ENCODE measurements around the gene ELMO1.

ELMO1 gene

DNA sequence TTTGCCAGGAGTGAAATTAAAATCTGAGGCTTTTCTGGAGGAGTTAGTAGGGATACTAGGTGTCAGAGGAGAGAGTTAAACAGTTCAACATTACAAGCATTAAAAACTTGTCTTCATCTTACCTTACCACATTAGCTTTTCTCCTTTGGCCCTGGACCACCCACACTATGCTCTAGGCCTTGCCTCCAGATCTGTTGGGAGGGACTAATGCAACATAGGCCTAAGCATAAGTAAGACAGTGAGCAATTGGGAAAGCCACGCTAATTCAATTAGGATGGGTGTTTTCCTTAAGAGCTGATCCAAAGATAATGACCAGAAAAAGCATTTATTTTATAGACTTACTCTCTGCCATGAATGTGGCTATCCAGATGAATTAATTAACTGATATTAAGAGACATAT lies 158.9 kb downstream of the ELMO1 start:
- ChIA-PET POLR2A (interaction anchor here (0.7 kb wide), 1 partner anchor 8 kb away, joined by 14 read pairs; no protein-coding TSS in a partner anchor), CTCF (interaction anchor here (1.0 to 2.0 kb wide), 6 partner anchors 12 to 62 kb away, joined by 3 to 7 read pairs (median 4); no protein-coding TSS in a partner anchor)
- no peak for DNase-seq
- peaks cover 12 to 42% (median 38%) of the 10 kb centered on the region in 4 experiments for H3K4me1 ChIP-seq (ENCODE audit: control extremely low read depth in 1 of 4, control insufficient read depth in 4 of 4, insufficient read depth in 4 of 4, low read length in 3 of 4)
- H3K27me3 ChIP-seq (replicated peaks in 2 of 5; ENCODE audit: control insufficient read depth in 4 of 5, insufficient read depth in 5 of 5, low read length in 4 of 5): no peaks in the 10 kb centered on the region
- peak overlapping the region in 1 of 2 experiments; percentile 41 for H3K27ac ChIP-seq (ENCODE audit: insufficient read depth in 1 of 2, low read depth in 1 of 2, low read length in 2 of 2, poor library complexity in 1 of 2, severe bottlenecking in 2 of 2)
- H3K9me3 ChIP-seq (ENCODE audit: control extremely low read depth in 1 of 5, control insufficient read depth in 4 of 5, insufficient read depth in 2 of 5, low read depth in 1 of 5, low read length in 4 of 5): no peaks in the 10 kb centered on the region
- no peak overlapping the region for H3K4me3 ChIP-seq (ENCODE audit: control insufficient read depth in 1 of 7, extremely low read depth in 1 of 7, insufficient read depth in 4 of 7, low read depth in 2 of 7, low read length in 6 of 7)
- H3K36me3 ChIP-seq (ENCODE audit: control insufficient read depth in 4 of 4, insufficient read depth in 4 of 4, low read length in 3 of 4): peaks cover 0 to 10% (median 6%) of the 10 kb centered on the region in 4 experiments
- WGBS (ENCODE audit: insufficient coverage): no CpG with 5 or more reads among the region's 1 CpG

DNA sequence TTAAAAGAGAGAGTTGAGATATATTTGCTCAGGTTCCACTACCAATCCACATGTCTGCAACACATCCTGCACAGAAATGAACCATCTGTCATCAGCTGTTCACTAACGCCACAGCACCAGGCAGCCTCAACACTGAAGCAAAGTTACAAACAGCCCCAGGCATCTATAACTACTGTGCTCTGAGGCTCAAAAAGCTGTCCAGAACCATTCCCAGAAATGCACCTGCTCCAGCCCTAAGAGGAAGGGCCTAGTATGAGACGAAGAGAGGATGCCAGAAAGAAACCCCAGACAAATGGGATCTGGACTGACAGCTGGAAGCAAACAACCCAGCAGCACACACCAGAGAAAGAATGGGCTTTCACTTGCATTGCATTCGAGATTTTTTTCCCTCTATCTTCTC lies 159.3 kb downstream of the ELMO1 start:
- peaks cover 13 to 46% (median 42%) of the 10 kb centered on the region in 4 experiments for H3K4me1 ChIP-seq (ENCODE audit: control extremely low read depth in 1 of 4, control insufficient read depth in 4 of 4, insufficient read depth in 4 of 4, low read length in 3 of 4)
- CTCF ChIA-PET: interaction anchor here (0.6 to 1.4 kb wide), 6 partner anchors 11 to 231 kb away, joined by 3 to 5 read pairs (median 3); no protein-coding TSS in a partner anchor
- DNase-seq: no peak
- POLR2A ChIA-PET: interaction anchor here (0.7 kb wide), 1 partner anchor 9 kb away, joined by 14 read pairs; no protein-coding TSS in a partner anchor
- H3K27me3 ChIP-seq (replicated peaks in 2 of 5; ENCODE audit: control insufficient read depth in 4 of 5, insufficient read depth in 5 of 5, low read length in 4 of 5): no peaks in the 10 kb centered on the region
- no peak overlapping the region for H3K4me3 ChIP-seq (ENCODE audit: control insufficient read depth in 1 of 7, extremely low read depth in 1 of 7, insufficient read depth in 4 of 7, low read depth in 2 of 7, low read length in 6 of 7)
- peak overlapping the region in 1 of 2 experiments; percentile 41 for H3K27ac ChIP-seq (ENCODE audit: insufficient read depth in 1 of 2, low read depth in 1 of 2, low read length in 2 of 2, poor library complexity in 1 of 2, severe bottlenecking in 2 of 2)
- peaks cover 0 to 10% (median 6%) of the 10 kb centered on the region in 4 experiments for H3K36me3 ChIP-seq (ENCODE audit: control insufficient read depth in 4 of 4, insufficient read depth in 4 of 4, low read length in 3 of 4)
- no peaks in the 10 kb centered on the region for H3K9me3 ChIP-seq (ENCODE audit: control extremely low read depth in 1 of 5, control insufficient read depth in 4 of 5, insufficient read depth in 2 of 5, low read depth in 1 of 5, low read length in 4 of 5)
- 64% methylated on average over 2 of the region's 3 CpGs for WGBS (ENCODE audit: insufficient coverage)

GRCh38 chr7:37287131-37287855 lies 161.4 kb downstream of the ELMO1 start:
- no peaks in the 10 kb centered on the region for H3K27me3 ChIP-seq (replicated peaks in 2 of 5; ENCODE audit: control insufficient read depth in 4 of 5, insufficient read depth in 5 of 5, low read length in 4 of 5)
- ChIA-PET POLR2A (interaction anchor here (0.6 kb wide), 1 partner anchor 312 kb away, joined by 3 read pairs; no protein-coding TSS in a partner anchor), CTCF (interaction anchor here (0.6 to 5.5 kb wide), 8 partner anchors 9 to 177 kb away, joined by 3 to 35 read pairs (median 4); partner anchors contain the start of gene ELMO1)
- DNase-seq: peak in 2 of 3 donors; percentile 33 to 51
- peaks cover 17 to 64% (median 59%) of the 10 kb centered on the region in 4 experiments for H3K4me1 ChIP-seq (ENCODE audit: control extremely low read depth in 1 of 4, control insufficient read depth in 4 of 4, insufficient read depth in 4 of 4, low read length in 3 of 4)
- WGBS (ENCODE audit: insufficient coverage): 53% methylated on average over 2 of the region's 5 CpGs
- no peaks in the 10 kb centered on the region for H3K9me3 ChIP-seq (ENCODE audit: control extremely low read depth in 1 of 5, control insufficient read depth in 4 of 5, insufficient read depth in 2 of 5, low read depth in 1 of 5, low read length in 4 of 5)
- H3K27ac ChIP-seq (ENCODE audit: insufficient read depth in 1 of 2, low read depth in 1 of 2, low read length in 2 of 2, poor library complexity in 1 of 2, severe bottlenecking in 2 of 2): no peak overlapping the region
- H3K36me3 ChIP-seq (ENCODE audit: control insufficient read depth in 4 of 4, insufficient read depth in 4 of 4, low read length in 3 of 4): peaks cover 0 to 19% (median 8%) of the 10 kb centered on the region in 4 experiments
- no peak overlapping the region for H3K4me3 ChIP-seq (ENCODE audit: control insufficient read depth in 1 of 7, extremely low read depth in 1 of 7, insufficient read depth in 4 of 7, low read depth in 2 of 7, low read length in 6 of 7)

GRCh38 chr7:37286454-37286832 lies 162.2 kb downstream of the ELMO1 start:
- no peak for DNase-seq
- Histone ChIP-seq H3K27ac (ENCODE audit: insufficient read depth in 1 of 2, low read depth in 1 of 2, low read length in 2 of 2, poor library complexity in 1 of 2, severe bottlenecking in 2 of 2) (no peak overlapping the region), H3K4me1 (ENCODE audit: control extremely low read depth in 1 of 4, control insufficient read depth in 4 of 4, insufficient read depth in 4 of 4, low read length in 3 of 4) (peaks cover 17 to 64% (median 59%) of the 10 kb centered on the region in 4 experiments), H3K36me3 (ENCODE audit: control insufficient read depth in 4 of 4, insufficient read depth in 4 of 4, low read length in 3 of 4) (peaks cover 0 to 25% (median 10%) of the 10 kb centered on the region in 4 experiments), H3K9me3 (ENCODE audit: control extremely low read depth in 1 of 5, control insufficient read depth in 4 of 5, insufficient read depth in 2 of 5, low read depth in 1 of 5, low read length in 4 of 5) (no peaks in the 10 kb centered on the region), H3K27me3 (replicated peaks in 2 of 5; ENCODE audit: control insufficient read depth in 4 of 5, insufficient read depth in 5 of 5, low read length in 4 of 5) (no peaks in the 10 kb centered on the region), H3K4me3 (ENCODE audit: control insufficient read depth in 1 of 7, extremely low read depth in 1 of 7, insufficient read depth in 4 of 7, low read depth in 2 of 7, low read length in 6 of 7) (peak overlapping the region in 1 of 7 experiments; percentile 48)
- POLR2A ChIA-PET: no interaction called here
- WGBS (ENCODE audit: insufficient coverage): 100% methylated on average over 1 of the region's 2 CpGs
- CTCF ChIA-PET: interaction anchor here (0.7 to 5.5 kb wide), 8 partner anchors 9 to 65 kb away, joined by 3 to 35 read pairs (median 4); no protein-coding TSS in a partner anchor

DNA sequence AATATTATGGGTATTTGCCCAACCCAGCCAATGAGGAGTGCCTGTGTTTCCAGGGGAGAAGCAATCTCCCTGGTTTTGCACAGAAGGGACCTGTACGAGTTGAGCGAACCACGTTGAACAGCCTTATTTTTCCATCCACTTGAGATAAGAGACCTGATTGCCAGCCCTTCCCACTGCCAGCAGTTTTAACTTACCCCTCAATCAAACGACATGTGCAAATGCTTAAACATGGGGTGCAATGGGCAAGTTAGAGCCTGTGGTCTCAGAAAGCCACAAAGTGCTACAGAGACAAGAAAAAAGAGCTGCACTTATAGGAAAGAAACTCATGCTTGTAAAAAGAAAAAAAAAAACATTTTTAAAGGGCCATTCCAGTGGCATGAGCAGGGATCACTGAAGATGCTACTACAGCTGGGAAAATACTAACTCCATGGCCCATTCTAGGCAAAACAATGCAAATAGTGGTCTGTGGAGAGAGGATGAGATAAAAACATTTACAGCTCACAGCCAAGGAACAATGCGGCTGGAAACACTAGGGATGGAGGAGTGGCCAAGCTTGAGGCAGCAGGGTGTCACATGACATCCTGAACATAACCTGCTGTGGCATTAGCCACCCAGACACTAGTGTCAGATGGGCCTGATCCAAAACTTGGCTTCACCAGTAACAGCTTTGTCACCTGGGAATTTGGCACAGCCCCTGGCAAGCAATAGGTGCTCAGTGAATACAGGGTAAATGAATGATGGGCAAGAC lies 162.8 kb downstream of the ELMO1 start:
- peak overlapping the region in 1 of 2 experiments; percentile 2 for H3K27ac ChIP-seq (ENCODE audit: insufficient read depth in 1 of 2, low read depth in 1 of 2, low read length in 2 of 2, poor library complexity in 1 of 2, severe bottlenecking in 2 of 2)
- H3K36me3 ChIP-seq (ENCODE audit: control insufficient read depth in 4 of 4, insufficient read depth in 4 of 4, low read length in 3 of 4): peaks cover 0 to 26% (median 10%) of the 10 kb centered on the region in 4 experiments
- peaks cover 17 to 62% (median 57%) of the 10 kb centered on the region in 4 experiments for H3K4me1 ChIP-seq (ENCODE audit: control extremely low read depth in 1 of 4, control insufficient read depth in 4 of 4, insufficient read depth in 4 of 4, low read length in 3 of 4)
- ChIA-PET CTCF (interaction anchor here (0.5 to 5.5 kb wide), 14 partner anchors 9 to 187 kb away, joined by 3 to 35 read pairs (median 4); no protein-coding TSS in a partner anchor), POLR2A (no interaction called here)
- H3K9me3 ChIP-seq (ENCODE audit: control extremely low read depth in 1 of 5, control insufficient read depth in 4 of 5, insufficient read depth in 2 of 5, low read depth in 1 of 5, low read length in 4 of 5): no peaks in the 10 kb centered on the region
- DNase-seq: peak; percentile 35 to 86 (median 80)
- peak overlapping the region in 3 of 7 experiments; percentile 13 to 48 (median 21) for H3K4me3 ChIP-seq (ENCODE audit: control insufficient read depth in 1 of 7, extremely low read depth in 1 of 7, insufficient read depth in 4 of 7, low read depth in 2 of 7, low read length in 6 of 7)
- WGBS (ENCODE audit: insufficient coverage): 0% methylated on average over 2 of the region's 5 CpGs
- H3K27me3 ChIP-seq (replicated peaks in 2 of 5; ENCODE audit: control insufficient read depth in 4 of 5, insufficient read depth in 5 of 5, low read length in 4 of 5): no peaks in the 10 kb centered on the region

DNA sequence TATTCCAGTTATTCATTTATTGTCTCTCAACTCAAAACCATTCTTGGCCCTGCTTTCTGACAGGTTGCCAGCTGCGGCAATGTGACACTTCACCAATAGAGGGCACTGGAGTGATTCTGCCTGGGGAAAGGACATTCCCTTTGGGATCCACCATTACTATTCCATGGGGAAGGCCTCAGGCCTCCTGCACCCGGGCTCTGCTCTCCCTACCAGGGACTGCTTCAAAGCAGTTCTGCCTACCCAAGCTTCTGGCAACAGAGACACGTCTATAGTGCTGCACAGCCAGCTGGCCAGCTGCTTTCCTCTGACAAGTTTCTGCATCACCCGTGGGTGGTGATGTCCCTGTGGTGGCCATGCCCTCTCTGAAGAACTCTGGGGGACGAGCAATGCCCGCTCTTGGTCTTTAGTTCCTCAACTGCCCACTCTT lies 163.8 kb downstream of the ELMO1 start:
- H3K4me1 ChIP-seq (ENCODE audit: control extremely low read depth in 1 of 4, control insufficient read depth in 4 of 4, insufficient read depth in 4 of 4, low read length in 3 of 4): peaks cover 17 to 61% (median 55%) of the 10 kb centered on the region in 4 experiments
- H3K4me3 ChIP-seq (ENCODE audit: control insufficient read depth in 1 of 7, extremely low read depth in 1 of 7, insufficient read depth in 4 of 7, low read depth in 2 of 7, low read length in 6 of 7): peak overlapping the region in 2 of 7 experiments; percentile 7
- peak in 1 of 3 donors; percentile 26 for DNase-seq
- no peaks in the 10 kb centered on the region for H3K27me3 ChIP-seq (replicated peaks in 2 of 5; ENCODE audit: control insufficient read depth in 4 of 5, insufficient read depth in 5 of 5, low read length in 4 of 5)
- H3K9me3 ChIP-seq (ENCODE audit: control extremely low read depth in 1 of 5, control insufficient read depth in 4 of 5, insufficient read depth in 2 of 5, low read depth in 1 of 5, low read length in 4 of 5): no peaks in the 10 kb centered on the region
- ChIA-PET POLR2A (interaction anchor here (0.6 to 1.0 kb wide), 2 partner anchors 11 to 26 kb away, joined by 4 to 5 read pairs; no protein-coding TSS in a partner anchor), CTCF (interaction anchor here (0.7 to 5.5 kb wide), 17 partner anchors 9 to 157 kb away, joined by 3 to 35 read pairs (median 4); no protein-coding TSS in a partner anchor)
- H3K36me3 ChIP-seq (ENCODE audit: control insufficient read depth in 4 of 4, insufficient read depth in 4 of 4, low read length in 3 of 4): peaks cover 0 to 26% (median 10%) of the 10 kb centered on the region in 4 experiments
- WGBS (ENCODE audit: insufficient coverage): 81% methylated on average over 6 of the region's 6 CpGs
- no peak overlapping the region for H3K27ac ChIP-seq (ENCODE audit: insufficient read depth in 1 of 2, low read depth in 1 of 2, low read length in 2 of 2, poor library complexity in 1 of 2, severe bottlenecking in 2 of 2)
